ENCODE measurements around the gene ENPP7.
"Not testable (repeated sequence)": the region's sequence is repeated elsewhere in the genome, so short reads cannot be mapped to it uniquely, and the experiment has no call there.

ENPP7 gene

DNA sequence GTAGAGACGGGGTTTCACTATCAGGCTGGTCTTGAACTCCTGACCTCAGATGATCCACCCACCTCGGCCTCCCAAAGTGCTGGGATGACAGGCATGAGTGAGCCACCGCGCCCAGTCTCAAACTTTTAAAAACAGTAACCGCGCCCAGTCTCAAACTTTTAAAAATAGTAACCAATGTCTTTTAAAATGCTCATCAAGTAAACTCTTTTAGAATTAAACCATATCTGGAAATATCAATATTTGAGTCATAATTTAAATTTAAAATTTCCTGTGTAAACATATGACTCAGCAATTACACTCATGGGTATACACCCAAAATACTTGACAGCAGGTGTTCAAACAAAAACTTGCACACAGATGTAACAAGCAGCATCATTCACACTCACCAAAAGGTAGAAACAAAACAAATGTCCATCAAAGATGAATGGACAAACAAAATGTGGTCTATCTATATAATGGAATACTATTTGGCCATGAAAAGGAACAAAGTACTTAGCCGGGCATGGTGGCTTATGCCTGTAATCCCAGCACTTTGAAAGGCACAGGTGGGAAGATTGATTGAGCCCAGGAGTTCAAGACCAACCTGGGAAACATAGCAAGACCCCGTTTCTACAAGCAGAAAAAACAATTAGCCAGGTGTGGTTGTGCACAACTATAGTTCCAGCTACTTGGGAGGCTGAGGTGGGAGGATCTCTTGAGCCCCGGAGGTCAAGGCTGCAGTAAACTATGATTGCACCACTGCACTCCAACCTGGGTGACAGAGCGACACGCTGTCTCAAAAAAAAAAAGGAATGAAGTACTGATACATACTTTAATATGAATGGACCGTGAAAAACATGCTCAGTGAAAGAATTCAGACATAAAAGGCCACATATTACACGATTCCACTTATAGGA, 20.2 kb downstream of the ENPP7 start:
- no peak overlapping the region for H2AFZ ChIP-seq (ENCODE audit: low read depth, low read length)
- TF ChIP-seq, protein P1, sequence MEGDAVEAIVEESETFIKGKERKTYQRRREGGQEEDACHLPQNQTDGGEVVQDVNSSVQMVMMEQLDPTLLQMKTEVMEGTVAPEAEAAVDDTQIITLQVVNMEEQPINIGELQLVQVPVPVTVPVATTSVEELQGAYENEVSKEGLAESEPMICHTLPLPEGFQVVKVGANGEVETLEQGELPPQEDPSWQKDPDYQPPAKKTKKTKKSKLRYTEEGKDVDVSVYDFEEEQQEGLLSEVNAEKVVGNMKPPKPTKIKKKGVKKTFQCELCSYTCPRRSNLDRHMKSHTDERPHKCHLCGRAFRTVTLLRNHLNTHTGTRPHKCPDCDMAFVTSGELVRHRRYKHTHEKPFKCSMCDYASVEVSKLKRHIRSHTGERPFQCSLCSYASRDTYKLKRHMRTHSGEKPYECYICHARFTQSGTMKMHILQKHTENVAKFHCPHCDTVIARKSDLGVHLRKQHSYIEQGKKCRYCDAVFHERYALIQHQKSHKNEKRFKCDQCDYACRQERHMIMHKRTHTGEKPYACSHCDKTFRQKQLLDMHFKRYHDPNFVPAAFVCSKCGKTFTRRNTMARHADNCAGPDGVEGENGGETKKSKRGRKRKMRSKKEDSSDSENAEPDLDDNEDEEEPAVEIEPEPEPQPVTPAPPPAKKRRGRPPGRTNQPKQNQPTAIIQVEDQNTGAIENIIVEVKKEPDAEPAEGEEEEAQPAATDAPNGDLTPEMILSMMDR (IDR thresholded peaks at IDR 0.05; ENCODE audit: low read depth, low read length), result no peak
- no peak for TF ChIP-seq EZH2phosphoT487 (IDR thresholded peaks at IDR 0.05; ENCODE audit: low read depth)

DNA sequence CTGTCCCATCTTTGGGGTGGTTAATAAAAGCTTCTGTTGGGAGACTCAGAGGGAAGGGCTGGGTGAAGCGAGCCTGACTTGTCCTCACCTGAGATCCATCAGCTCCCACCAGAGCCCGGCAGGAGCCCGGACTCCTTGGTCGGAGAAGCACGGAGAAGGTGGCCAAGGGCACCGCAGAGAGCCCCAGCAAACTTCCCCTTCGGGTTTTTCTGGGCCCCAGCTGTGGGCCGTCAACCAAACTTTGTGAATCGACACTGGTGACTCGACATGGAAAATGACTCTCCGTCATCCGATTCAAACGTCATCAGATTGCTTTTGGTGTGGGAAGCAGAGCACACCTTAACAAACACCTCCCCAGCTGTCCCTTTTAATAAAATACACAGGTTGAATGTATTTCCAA, 21.4 kb downstream of the ENPP7 start:
- H3K4me2 ChIP-seq (ENCODE audit: low read length), result peak overlapping the region; percentile 53
- H3K27me3 ChIP-seq (ENCODE audit: low read depth, low read length), result peaks cover 9% of the 10 kb centered on the region; the same call in 1 of the 2 replicates
- H2AFZ ChIP-seq (ENCODE audit: low read depth, low read length), result peak overlapping the region; percentile 7; the same call in 1 of the 2 replicates
- no peaks in the 10 kb centered on the region for H4K20me1 ChIP-seq (ENCODE audit: insufficient read depth, low read length)
- H3K4me1 ChIP-seq (ENCODE audit: low read length), result peaks cover 15% of the 10 kb centered on the region
- H3K27ac ChIP-seq (ENCODE audit: low read length), result no peak overlapping the region
- H3K9ac ChIP-seq (ENCODE audit: low read length), result peak overlapping the region; percentile 2; the same call in 1 of the 2 replicates
- no peaks in the 10 kb centered on the region for H3K79me2 ChIP-seq (ENCODE audit: low read length)
- H3K36me3 ChIP-seq (replicated peaks; ENCODE audit: low read depth, low read length), result no peaks in the 10 kb centered on the region
- H3K9me3 ChIP-seq (ENCODE audit: insufficient read depth, low read length), result no peaks in the 10 kb centered on the region
- peak overlapping the region; percentile 49 for H3K4me3 ChIP-seq (ENCODE audit: low read length)
- TF ChIP-seq, protein P1 (IDR thresholded peaks at IDR 0.05; ENCODE audit: low read depth, low read length), result no peak
- no peak for TF ChIP-seq EZH2phosphoT487 (IDR thresholded peaks at IDR 0.05; ENCODE audit: low read depth)

More for the DNA sequence above, 20.2 kb downstream of the ENPP7 start:
- H3K4me2 ChIP-seq (ENCODE audit: low read length), result no peak overlapping the region
- no peaks in the 10 kb centered on the region for H3K9me3 ChIP-seq (ENCODE audit: insufficient read depth, low read length)
- H3K27me3 ChIP-seq (ENCODE audit: low read depth, low read length), result peaks cover 9% of the 10 kb centered on the region; the same call in 1 of the 2 replicates
- H4K20me1 ChIP-seq (ENCODE audit: insufficient read depth, low read length), result no peaks in the 10 kb centered on the region
- no peak overlapping the region for H3K9ac ChIP-seq (ENCODE audit: low read length)
- no peak overlapping the region for H3K4me3 ChIP-seq (ENCODE audit: low read length)
- peaks cover 22% of the 10 kb centered on the region for H3K4me1 ChIP-seq (ENCODE audit: low read length)
- H3K27ac ChIP-seq (ENCODE audit: low read length), result no peak overlapping the region
- H3K79me2 ChIP-seq (ENCODE audit: low read length), result no peaks in the 10 kb centered on the region
- H3K36me3 ChIP-seq (replicated peaks; ENCODE audit: low read depth, low read length), result no peaks in the 10 kb centered on the region

GRCh38 chr17:79754370-79754769, 23.6 kb downstream of the ENPP7 start:
- Histone ChIP-seq H3K27ac (ENCODE audit: low read length) (no peak overlapping the region), H3K27me3 (ENCODE audit: low read depth, low read length) (peaks cover 9% of the 10 kb centered on the region; the same call in 1 of the 2 replicates)
- no peak for TF ChIP-seq EZH2phosphoT487 (IDR thresholded peaks at IDR 0.05; ENCODE audit: low read depth)
- TF ChIP-seq, protein P1 (IDR thresholded peaks at IDR 0.05; ENCODE audit: low read depth, low read length), result no peak

DNA sequence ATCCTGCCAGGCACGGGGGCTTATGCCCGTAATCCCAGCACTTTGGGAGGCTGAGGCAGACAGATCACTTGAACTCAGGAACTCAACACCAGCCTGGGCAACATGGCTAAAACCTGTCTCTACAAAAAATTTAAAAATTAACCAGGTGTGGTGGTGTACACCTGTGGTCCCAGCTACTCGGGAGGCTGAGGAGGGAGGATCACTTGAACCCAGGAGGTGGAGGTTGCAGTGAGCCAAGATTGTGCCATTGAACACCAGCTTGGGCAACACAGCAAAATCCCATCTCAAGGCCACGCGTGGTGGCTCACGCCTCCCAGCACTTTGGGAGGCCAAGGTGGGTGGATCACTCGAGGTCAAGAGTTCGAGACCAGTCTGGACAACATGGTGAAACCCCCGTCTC, 24.2 kb downstream of the ENPP7 start:
- H4K20me1 ChIP-seq (ENCODE audit: insufficient read depth, low read length); H3K4me2 ChIP-seq (ENCODE audit: low read length); H3K4me3 ChIP-seq (ENCODE audit: low read length); H3K27me3 ChIP-seq (ENCODE audit: low read depth, low read length); H3K9me3 ChIP-seq (ENCODE audit: insufficient read depth, low read length); H3K27ac ChIP-seq (ENCODE audit: low read length); H2AFZ ChIP-seq (ENCODE audit: low read depth, low read length); H3K9ac ChIP-seq (ENCODE audit: low read length); H3K36me3 ChIP-seq (replicated peaks; ENCODE audit: low read depth, low read length); H3K79me2 ChIP-seq (ENCODE audit: low read length): not testable (repeated sequence)
- peaks cover 13% of the 10 kb centered on the region for H3K4me1 ChIP-seq (ENCODE audit: low read length)

More at GRCh38 chr17:79754370-79754769, 23.6 kb downstream of the ENPP7 start:
- Histone ChIP-seq H4K20me1 (ENCODE audit: insufficient read depth, low read length) (no peaks in the 10 kb centered on the region), H3K4me1 (ENCODE audit: low read length) (peaks cover 15% of the 10 kb centered on the region), H3K36me3 (replicated peaks; ENCODE audit: low read depth, low read length) (no peaks in the 10 kb centered on the region), H3K9me3 (ENCODE audit: insufficient read depth, low read length) (no peaks in the 10 kb centered on the region), H3K9ac (ENCODE audit: low read length) (no peak overlapping the region), H2AFZ (ENCODE audit: low read depth, low read length) (no peak overlapping the region), H3K4me2 (ENCODE audit: low read length) (no peak overlapping the region), H3K4me3 (ENCODE audit: low read length) (no peak overlapping the region), H3K79me2 (ENCODE audit: low read length) (no peaks in the 10 kb centered on the region)
